Neuron (in vitro differentiated cells): ENCODE results near the gene PANX2.

Source experiments
- H2AFZ ChIP-seq: one replicate; pipeline ENCODE4 v1.6.1; 2013; ENCODE audit warnings: low read depth, mild to moderate bottlenecking, inconsistent platforms, low read length, moderate library complexity
- H3K27me3 ChIP-seq: one replicate; pipeline ENCODE4 v1.6.1; 2013; ENCODE audit warnings: low read length; ENCODE audit not compliant: insufficient read depth
- H3K36me3 ChIP-seq: one replicate; pipeline ENCODE4 v1.6.1; 2013; ENCODE audit warnings: low read length; ENCODE audit not compliant: insufficient read depth
- H3K4me1 ChIP-seq: one replicate; pipeline ENCODE4 v1.6.1; 2013; ENCODE audit warnings: low read length; ENCODE audit not compliant: insufficient read depth
- H3K4me3 ChIP-seq: 2 replicates; pipeline ENCODE4 v1.5.1; 2013; ENCODE audit warnings: mild to moderate bottlenecking, low read length, moderate library complexity
- H3K9me3 ChIP-seq: one replicate; pipeline ENCODE4 v1.6.1; 2013; ENCODE audit warnings: low read length

Gene PANX2

DNA sequence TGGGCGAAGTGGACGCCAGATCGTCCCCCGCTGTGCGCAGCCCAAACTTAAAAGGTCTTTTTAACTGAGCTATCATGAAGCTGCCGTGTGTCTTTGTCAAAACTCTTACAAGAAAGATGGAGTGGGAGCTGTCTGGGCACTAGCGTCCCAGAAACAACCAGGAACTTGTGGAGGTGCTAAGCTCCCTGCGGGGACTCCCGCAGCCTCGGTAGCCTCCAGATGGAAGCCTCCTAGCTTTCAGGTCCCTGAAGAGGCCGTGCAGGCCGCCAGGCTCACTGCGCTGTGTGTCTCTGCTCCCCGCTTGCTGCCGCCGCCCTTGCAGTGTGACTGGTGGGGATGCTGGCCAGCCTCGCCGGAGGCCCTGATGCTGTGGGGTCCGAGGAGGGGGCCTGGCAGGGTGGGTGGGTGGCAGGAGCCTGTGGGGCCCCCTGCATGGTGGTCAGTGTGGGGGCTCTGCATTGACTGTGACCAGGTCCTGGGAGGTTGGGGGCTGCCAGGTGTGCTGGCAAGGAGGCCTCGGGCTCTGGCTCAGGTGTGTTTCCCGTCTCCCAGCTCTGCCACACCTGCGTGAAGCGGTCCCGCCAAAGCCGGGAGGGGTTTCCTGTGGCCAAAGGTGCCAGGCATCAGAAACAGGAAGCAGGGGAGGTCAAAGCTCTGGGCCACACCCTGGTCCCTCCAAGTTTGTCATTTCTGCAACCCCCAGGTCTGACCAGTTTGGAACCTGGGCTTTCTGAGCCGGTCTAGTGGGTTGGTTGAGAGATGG, 16.4 kb downstream of the PANX2 start:
- Histone ChIP-seq H3K9me3 (no peaks in the 10 kb centered on the region), H3K27me3 (no peaks in the 10 kb centered on the region), H3K4me1 (peaks cover 5% of the 10 kb centered on the region), H3K4me3 (peak overlapping the region; percentile 70), H3K36me3 (no peaks in the 10 kb centered on the region), H2AFZ (peak overlapping the region; percentile 43)

DNA sequence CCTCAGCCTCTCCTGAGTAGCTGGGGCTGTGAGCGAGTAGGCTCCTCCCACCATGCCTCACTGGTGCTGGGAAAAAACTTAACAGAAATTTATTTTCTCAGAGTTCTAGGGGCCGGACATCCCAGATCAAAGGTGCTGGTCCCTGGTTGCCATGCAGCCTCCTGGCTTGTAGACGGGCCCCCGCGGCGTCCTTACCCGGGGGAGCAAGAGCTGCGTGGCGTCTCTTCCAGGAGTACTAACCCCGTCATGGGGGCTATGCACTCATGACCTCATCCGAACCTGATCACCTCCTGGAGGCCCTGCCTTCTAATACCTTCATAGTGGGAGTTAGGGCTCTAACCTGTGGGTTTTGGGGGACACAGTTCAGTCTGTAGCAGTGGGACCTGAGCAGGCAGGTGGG, 17.8 kb downstream of the PANX2 start:
- peaks cover 5% of the 10 kb centered on the region for H3K4me1 ChIP-seq
- no peak overlapping the region for H3K4me3 ChIP-seq
- H3K27me3 ChIP-seq: no peaks in the 10 kb centered on the region
- H2AFZ ChIP-seq: no peak overlapping the region
- H3K36me3 ChIP-seq: no peaks in the 10 kb centered on the region
- no peaks in the 10 kb centered on the region for H3K9me3 ChIP-seq

DNA sequence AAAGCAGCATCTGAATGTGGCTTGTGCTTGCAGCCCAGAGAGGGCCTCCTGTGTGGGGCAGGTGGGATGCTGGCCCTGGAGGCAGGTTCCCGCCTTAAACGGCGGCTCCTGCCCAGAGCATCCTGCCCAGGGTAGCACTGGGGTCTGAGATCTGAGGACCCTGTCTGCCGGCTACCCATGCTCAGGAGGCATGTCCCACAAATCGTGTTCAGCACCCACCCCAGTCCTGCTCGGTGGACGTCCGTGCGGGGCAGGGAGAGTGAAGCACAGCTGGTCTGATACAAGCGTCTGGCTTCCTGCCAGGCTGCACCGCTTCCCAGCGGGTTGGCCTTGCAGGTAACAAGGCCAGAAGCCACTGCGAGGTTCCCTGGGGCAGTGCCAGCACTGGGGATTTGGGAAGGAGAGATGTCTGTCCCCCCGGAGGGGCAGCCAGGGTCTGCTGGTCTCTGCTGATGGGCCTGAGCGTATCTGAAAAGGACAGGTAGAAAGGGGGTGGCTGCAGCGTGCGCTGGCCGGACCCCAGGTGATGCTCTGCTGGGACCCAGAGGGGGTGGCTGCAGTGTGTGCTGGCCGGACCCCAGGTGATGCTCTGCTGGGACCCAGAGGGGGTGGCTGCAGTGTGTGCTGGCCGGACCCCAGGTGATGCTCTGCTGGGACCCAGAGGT, 18.8 kb downstream of the PANX2 start:
- Histone ChIP-seq H2AFZ (no peak overlapping the region), H3K4me3 (no peak overlapping the region), H3K4me1 (peaks cover 5% of the 10 kb centered on the region), H3K36me3 (peaks cover 2% of the 10 kb centered on the region), H3K27me3 (no peaks in the 10 kb centered on the region), H3K9me3 (no peaks in the 10 kb centered on the region)

DNA sequence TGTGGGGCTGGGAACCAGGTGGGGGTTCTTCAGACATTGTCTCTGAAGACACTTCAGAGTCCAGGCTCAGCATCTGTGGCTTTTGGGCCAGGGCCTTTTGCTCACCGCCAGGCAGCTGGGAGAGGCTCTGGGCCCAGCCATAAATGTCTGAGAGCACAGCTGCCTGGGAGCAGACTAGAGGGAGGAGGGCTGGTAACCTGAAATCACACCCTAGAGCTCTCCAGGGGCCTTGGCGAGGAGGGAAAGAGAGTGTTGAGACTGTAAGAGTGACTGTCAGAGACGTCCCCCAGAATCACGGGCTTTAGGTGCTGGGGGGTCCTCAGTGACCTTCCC, 19.3 kb downstream of the PANX2 start:
- H3K4me3 ChIP-seq: no peak overlapping the region
- no peaks in the 10 kb centered on the region for H3K9me3 ChIP-seq
- H2AFZ ChIP-seq: no peak overlapping the region
- peaks cover 7% of the 10 kb centered on the region for H3K36me3 ChIP-seq
- H3K27me3 ChIP-seq: no peaks in the 10 kb centered on the region
- peaks cover 5% of the 10 kb centered on the region for H3K4me1 ChIP-seq

DNA sequence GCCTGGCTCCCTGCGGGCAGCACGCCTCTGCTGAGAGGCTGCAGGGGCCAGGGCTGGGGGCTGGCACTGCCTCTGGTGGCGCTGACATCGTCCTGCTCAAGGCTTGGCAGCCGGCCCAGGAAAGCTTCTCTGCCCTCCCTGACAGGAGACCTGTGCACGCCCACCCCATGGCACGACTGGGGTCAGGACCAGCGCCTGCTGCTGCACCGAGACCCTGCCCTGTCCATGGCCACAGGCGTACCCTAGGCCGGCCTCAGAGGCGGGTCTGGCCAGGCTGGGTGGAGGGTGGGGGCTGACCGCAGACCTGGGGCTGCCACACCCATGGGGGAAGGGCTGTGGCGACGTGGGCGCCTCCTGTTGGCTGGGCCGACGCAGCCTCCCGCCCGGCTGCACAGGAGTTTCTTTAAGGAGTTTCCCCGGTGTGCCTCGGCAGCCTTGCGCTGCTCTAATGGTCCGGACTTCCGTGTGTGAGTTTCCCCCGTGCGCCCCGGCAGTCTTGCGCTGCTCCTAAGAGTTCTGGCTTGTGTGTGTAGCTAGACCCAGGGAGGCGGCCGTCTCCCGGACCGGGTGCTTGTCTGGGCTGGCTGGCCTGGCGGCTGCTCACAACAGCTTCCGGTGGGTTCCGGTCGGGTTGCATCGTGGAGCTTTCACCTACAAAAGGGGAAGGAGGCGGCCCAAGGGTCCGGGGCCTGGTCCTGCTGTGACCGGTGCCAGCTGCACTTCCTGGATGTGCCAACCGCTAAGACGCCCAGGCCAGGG, 19.8 kb downstream of the PANX2 start:
- Histone ChIP-seq H3K27me3 (no peaks in the 10 kb centered on the region), H3K4me3 (no peak overlapping the region), H3K9me3 (no peaks in the 10 kb centered on the region), H3K4me1 (peaks cover 5% of the 10 kb centered on the region), H3K36me3 (peaks cover 11% of the 10 kb centered on the region), H2AFZ (no peak overlapping the region)

DNA sequence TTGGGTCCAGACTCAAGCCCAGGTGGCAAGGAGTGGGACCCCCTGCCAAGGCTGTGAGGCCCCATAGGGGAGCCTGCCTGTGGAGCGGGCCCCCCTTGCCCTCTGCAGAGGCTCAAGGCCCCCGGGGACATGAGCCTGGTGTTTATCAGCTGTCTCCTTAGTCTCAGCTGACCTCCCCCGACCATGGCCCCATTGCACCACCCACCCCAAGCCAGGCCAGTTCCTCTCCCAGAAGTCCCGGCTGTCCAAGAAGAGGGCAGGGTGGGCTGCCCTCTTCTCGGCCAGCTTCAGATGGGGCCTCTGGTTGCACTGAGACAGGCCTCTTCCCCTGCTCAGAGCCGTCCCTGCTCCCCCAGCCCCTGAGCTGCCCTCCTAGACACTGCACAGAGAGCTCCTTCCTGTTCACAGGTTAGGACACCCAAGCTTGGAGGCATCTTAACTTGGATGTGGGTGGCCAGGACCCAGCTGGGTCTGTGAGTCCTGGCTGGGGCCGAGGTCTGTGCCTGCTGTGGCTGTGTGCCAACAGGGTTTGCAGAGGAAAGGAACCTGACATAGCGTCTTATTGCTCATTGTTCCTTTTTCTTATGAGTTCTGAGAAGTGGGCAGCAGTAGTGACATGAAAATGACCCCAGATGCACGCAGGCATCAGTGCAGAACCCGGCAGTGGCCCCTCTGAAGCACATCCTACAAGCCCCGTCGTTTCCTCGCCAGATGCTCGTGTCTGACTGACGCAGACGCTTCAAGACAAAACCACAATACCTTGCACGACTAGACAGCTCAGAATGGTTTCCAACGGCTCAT, 20.6 kb downstream of the PANX2 start:
- Histone ChIP-seq H3K36me3 (peaks cover 11% of the 10 kb centered on the region), H2AFZ (no peak overlapping the region), H3K9me3 (no peaks in the 10 kb centered on the region), H3K4me3 (no peak overlapping the region), H3K4me1 (peaks cover 5% of the 10 kb centered on the region), H3K27me3 (no peaks in the 10 kb centered on the region)

DNA sequence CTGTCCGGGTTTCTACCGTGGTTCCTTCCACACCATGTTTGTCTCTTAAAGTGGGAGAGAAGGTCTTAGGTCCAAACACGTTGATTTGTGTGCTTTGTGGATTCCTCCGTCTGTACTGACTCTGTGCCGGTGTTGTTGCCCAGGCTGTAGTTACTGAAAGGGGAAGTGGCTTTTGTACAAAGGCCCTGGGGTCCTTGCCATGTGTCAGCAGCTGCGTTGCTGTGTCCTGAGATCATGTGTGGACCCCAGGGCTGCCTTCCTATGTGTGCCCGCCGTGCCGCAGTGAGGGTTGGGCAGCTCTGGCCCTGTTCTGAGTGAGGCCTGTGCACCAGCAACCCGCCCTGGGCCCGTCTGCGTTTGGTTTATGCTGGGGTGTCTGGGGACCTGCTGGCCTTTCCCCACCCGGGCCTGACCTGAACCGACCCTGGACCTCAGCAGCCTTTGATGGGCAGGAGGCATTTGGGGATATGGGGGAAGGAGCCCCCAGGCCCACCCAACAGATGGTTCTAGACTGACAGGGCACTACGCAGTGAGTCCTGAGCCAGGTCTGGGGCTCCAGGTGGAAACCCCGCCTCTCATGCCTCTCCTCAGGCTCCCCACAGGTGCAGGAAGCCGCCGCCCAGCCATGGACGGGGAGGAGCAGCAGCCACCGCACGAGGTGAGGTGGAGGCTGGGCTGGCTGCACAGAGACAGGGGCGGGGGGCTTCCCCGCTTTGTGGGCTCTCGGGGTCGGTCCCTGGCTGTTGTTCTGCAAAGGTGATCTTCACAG, 22.1 kb downstream of the PANX2 start:
- H2AFZ ChIP-seq: no peak overlapping the region
- peaks cover 11% of the 10 kb centered on the region for H3K36me3 ChIP-seq
- H3K27me3 ChIP-seq: no peaks in the 10 kb centered on the region
- H3K4me3 ChIP-seq: no peak overlapping the region
- no peaks in the 10 kb centered on the region for H3K4me1 ChIP-seq
- no peaks in the 10 kb centered on the region for H3K9me3 ChIP-seq

DNA sequence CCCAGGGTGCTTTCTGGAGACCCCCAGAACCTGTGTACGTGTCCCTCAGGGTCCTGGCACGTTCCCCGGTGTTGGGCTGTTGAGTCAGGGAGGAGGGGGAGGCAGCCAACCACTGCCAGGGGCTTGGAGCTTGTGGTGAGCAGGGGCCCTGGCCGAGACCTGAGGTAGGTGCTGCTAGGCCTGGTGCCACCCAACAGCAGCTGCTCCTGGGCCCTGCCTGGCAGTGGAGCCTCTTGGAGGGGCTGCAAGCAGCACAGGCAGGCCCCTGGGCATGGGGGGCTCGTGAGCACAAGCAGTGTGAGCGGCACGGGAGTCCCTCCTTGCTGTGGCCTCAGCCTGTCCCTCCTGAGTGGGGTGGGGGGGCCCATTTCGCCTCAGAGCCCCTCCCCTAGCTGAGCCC, 23.1 kb downstream of the PANX2 start:
- no peaks in the 10 kb centered on the region for H3K4me1 ChIP-seq
- no peaks in the 10 kb centered on the region for H3K27me3 ChIP-seq
- no peak overlapping the region for H3K4me3 ChIP-seq
- H3K9me3 ChIP-seq: no peaks in the 10 kb centered on the region
- no peak overlapping the region for H2AFZ ChIP-seq
- peaks cover 15% of the 10 kb centered on the region for H3K36me3 ChIP-seq

DNA sequence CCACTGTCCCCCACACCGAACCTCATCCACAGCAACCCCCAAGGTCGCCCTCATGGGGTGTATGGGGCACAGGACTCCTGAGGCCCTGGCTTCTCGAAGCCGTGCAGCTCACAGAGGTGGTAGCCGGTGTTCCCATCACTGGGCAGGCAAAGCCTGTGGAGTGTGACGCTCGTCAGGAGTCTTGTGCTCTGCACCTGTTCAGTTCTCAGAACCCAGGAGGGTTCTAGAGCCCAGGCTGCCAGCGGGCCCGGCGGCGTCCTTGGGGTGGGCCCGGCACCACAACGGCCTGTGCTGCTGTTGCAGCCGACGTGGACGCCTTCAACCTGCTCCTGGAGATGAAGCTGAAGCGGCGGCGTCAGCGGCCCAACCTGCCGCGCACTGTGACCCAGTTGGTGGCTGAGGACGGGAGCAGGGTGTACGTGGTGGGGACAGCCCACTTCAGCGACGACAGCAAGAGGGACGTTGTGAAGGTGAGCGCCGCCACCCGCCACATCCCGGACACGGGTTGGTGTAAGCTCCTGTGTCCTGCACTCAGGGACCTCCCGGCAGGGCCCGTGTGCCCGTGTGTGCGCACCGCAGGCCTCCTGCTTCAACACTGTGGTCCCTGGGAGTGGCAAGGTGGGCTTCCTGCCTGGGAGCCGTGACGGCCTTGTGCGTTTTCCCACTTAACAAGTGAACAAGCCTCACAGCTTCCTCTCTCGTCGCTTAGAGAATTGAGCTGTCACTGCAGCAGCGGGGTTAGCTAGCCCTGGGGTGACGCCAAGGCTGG, 23.7 kb downstream of the PANX2 start:
- H3K4me3 ChIP-seq: no peak overlapping the region
- no peaks in the 10 kb centered on the region for H3K9me3 ChIP-seq
- no peaks in the 10 kb centered on the region for H3K27me3 ChIP-seq
- H2AFZ ChIP-seq: no peak overlapping the region
- no peaks in the 10 kb centered on the region for H3K4me1 ChIP-seq
- H3K36me3 ChIP-seq: peaks cover 18% of the 10 kb centered on the region

DNA sequence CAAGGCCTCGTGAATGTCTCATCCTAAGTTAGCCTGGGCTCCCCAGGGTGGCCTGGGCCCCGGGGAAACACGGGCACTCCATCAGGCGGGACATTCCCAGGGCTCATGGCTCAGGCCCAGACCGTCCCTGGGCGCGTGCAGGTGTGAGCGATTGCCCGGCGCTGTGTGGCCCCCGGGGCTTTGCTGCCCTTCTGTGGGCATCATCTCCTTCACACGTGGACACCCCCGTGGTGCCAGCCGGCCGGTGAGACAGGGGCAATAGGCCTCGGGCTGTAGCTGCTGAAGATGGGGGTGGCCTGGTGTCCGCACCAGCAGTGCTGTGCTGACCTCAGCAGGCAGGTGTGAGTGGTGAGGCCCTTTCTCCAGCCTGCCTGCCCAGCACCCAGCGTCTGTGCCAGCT, 25.7 kb downstream of the PANX2 start:
- H3K4me3 ChIP-seq: no peak overlapping the region
- H3K4me1 ChIP-seq: peaks cover 9% of the 10 kb centered on the region
- H3K9me3 ChIP-seq: no peaks in the 10 kb centered on the region
- peaks cover 18% of the 10 kb centered on the region for H3K36me3 ChIP-seq
- H3K27me3 ChIP-seq: no peaks in the 10 kb centered on the region
- no peak overlapping the region for H2AFZ ChIP-seq

DNA sequence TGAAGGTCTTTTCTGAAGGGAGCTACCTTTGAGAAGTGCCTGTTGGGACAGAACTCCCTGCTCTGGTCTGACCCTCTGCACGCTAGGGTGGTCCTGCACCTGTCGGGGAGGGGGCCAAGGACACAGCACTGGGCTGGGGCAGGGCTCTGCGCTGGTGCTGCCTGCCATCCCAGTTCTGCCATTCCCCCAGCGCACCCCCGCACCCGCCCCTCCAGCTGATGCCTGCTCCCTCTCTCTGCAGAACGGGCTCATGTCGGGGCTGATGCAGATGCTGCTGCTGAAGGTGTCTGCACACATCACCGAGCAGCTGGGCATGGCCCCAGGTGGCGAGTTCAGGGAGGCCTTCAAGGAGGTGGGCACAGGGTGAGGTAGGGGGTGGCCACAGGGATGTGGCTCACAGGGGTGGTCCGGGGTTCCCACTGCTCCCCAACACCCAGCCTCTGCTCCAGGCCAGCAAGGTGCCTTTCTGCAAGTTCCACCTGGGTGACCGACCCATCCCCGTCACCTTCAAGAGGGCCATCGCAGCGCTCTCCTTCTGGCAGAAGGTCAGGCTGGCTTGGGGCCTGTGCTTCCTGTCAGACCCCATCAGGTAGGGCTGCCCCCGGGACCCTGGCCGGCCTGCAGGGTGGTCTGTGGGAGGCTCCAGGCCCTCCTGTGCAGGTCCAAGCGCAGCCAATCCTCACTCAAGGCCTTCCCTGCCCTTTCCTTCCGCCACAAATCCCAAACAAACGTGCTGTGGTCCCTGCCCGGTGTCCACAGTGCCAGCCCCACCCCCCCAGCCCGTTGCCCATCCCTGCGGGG, 26.7 kb downstream of the PANX2 start:
- no peak overlapping the region for H2AFZ ChIP-seq
- H3K9me3 ChIP-seq: no peaks in the 10 kb centered on the region
- peaks cover 18% of the 10 kb centered on the region for H3K36me3 ChIP-seq
- no peaks in the 10 kb centered on the region for H3K27me3 ChIP-seq
- H3K4me1 ChIP-seq: peaks cover 15% of the 10 kb centered on the region
- H3K4me3 ChIP-seq: no peak overlapping the region
